Activated T-helper 1 cell treated with anti-CD3 and anti-CD28 coated beads, Interleukin-12 subunit alpha, Interleukin-12 subunit beta, Interleukin-2, Interleukin-4 antibody, amounts not matched to agents 30 ng/mL and 10 ng/mL and 1 ng/mL, durations not matched to agents 14 hours and 24 hours and 36 hours (primary cell): ENCODE data around the gene CRHR2. TPM values are rescaled to one million over a fixed set of nuclear protein-coding genes. Genes with fewer than 3 reads are reported as not detected.

Experiments used
- DNase-seq: peaks from one replicate; pipeline ENCODE4 v3.0.0; 2021; ENCODE audit warnings: low spot score
- H3K27ac Mint-ChIP-seq: one replicate; pipeline ENCODE4 v1.8.0; 2021; ENCODE audit warnings: mild to moderate bottlenecking, mixed read lengths
- H3K27me3 Mint-ChIP-seq: one replicate; pipeline ENCODE4 v1.8.0; 2022; ENCODE audit warnings: mild to moderate bottlenecking, moderate library complexity, mixed read lengths; ENCODE audit not compliant: insufficient read depth
- H3K36me3 Mint-ChIP-seq: one replicate; pipeline ENCODE4 v1.8.0; 2021; ENCODE audit warnings: low read depth, mixed read lengths
- H3K4me1 Mint-ChIP-seq: one replicate; pipeline ENCODE4 v1.8.0; 2021; ENCODE audit warnings: low read depth, mixed read lengths
- H3K4me3 Mint-ChIP-seq: one replicate; pipeline ENCODE4 v1.8.0; 2021; ENCODE audit warnings: mild to moderate bottlenecking, moderate library complexity, mixed read lengths
- H3K9me3 Mint-ChIP-seq: one replicate; pipeline ENCODE4 v1.8.0; 2021; ENCODE audit warnings: mixed read lengths
- intact Hi-C: fragments of 100-400 bp; cut with micrococcal nuclease; formaldehyde crosslinking; loops from one replicate; pipeline ENCODE4 v1.15.1; 2024
- total RNA-seq: library from RNA; stranded (reverse); gene quantifications from 2 replicates; pipeline ENCODE4 v1.2.3, GENCODE V29; 2022

The CRHR2 gene
- total RNA-seq, 1 donor from 2014 or later, result not detected

DNA sequence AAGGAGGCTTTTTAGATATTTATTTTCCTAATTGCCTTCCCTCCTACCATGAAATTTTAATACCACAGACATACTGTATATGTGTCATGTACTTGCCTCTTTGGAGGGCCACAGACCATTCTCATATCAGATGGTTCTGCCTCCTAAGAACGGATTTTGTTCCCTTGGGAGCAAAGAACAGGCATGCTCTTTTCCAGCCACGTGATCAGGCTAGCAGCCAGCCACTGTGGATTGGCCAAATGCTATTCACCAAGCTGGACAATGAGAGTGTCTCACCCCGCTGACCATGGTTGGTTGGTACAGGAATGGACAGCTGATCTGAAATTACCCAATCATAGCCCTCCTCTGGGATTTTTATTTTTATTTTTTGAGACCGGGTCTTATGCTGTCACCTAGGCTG is 21.5 kb upstream of the CRHR2 start:
- Mint-ChIP-seq H3K9me3 (no peaks in the 10 kb centered on the region), H3K27ac (no peak overlapping the region), H3K4me3 (no peak overlapping the region), H3K36me3 (no peaks in the 10 kb centered on the region), H3K4me1 (peaks cover under 1% of the 10 kb centered on the region), H3K27me3 (no peaks in the 10 kb centered on the region)
- intact Hi-C loops, result no loop called here
- DNase-seq, result no peak

DNA sequence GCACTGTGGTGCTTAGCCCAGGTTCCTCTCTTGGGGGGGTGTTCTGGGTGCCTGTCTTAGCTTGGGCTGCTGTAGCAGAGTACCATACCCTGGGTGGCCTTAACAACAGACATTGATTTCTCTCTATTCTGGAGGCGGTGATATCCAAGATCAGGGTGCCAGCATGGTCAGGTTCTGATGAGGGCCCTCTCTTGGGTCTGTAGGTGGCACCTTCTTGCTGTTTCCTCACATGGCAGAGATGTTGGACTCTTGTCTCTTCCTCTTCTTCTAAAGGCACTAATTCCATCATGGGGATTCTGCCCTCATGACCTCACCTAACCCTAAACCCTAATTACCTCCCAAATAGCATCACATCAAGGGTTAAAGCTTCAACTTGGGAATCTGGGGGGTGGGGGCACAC is 19.9 kb upstream of the CRHR2 start:
- no peaks in the 10 kb centered on the region for H3K9me3 Mint-ChIP-seq
- H3K27ac Mint-ChIP-seq, result no peak overlapping the region
- H3K27me3 Mint-ChIP-seq, result no peaks in the 10 kb centered on the region
- no peaks in the 10 kb centered on the region for H3K36me3 Mint-ChIP-seq
- intact Hi-C loops, result loop anchor here (1.0 kb wide), 1 partner anchor 38 kb away; no protein-coding TSS in a partner anchor
- peaks cover 14% of the 10 kb centered on the region for H3K4me1 Mint-ChIP-seq
- peak; percentile 10 for DNase-seq
- H3K4me3 Mint-ChIP-seq, result no peak overlapping the region

DNA sequence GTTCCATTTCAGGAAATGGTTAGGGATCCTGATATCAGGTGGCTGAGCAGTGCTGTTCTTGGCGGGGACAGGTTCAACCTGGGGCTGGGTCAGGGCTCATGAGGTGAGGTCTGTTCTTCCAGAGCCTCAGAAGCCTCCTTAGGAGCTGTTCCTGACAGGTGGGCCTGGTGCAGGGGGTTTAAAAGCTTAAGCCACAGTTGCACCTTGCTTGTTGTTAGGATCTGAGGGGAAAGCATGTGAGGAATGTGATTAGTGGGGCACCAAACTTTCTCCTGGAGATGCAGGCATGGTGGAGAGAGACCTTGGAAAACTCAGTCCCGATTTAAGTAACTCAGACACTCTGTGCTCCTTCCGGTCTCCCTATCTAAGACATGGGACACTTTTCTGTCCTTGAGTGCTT is 18.7 kb upstream of the CRHR2 start:
- Mint-ChIP-seq H3K36me3 (no peaks in the 10 kb centered on the region), H3K27me3 (no peaks in the 10 kb centered on the region), H3K4me1 (peaks cover 16% of the 10 kb centered on the region), H3K9me3 (no peaks in the 10 kb centered on the region), H3K27ac (no peak overlapping the region), H3K4me3 (no peak overlapping the region)
- intact Hi-C loops, result no loop called here
- no peak for DNase-seq

DNA sequence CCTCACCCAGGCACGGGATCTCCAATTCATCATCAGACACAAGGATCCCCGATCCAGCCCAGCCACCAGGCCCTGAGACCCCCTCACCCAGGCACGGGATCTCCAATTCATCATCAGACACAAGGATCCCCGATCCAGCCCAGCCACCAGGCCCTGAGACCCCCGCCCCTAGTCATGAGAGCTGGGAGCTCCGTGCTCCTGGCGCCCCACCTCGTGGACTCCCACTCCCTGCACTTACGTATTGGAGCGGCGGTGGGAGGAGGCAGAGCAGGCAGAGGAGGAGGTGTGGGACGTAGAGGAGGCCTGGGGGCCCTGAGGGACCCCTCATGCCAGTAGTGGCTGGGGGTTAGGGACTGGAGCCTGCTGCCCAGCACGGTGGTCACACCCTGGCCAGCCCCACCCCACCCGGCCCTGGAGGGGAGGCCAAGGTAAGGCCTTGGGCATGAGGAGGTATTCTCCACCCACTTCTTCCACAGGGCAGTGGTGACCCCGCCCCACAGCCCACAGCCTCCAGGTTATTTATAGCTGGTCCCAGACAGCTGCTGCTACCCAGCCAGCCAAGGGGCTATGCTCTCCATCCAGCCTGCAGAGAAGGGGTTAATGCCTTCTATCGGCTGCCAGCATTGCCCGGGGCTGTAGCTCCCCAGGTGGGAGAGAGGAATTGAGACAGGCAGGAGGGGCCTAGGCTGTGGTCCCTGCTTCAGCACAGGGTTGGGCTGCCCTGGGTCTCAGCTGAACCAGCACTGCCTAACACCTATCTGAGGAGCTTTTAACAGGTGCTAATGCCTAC is 17.6 kb upstream of the CRHR2 start:
- Mint-ChIP-seq H3K36me3 (no peaks in the 10 kb centered on the region), H3K27ac (no peak overlapping the region), H3K4me3 (no peak overlapping the region), H3K4me1 (peaks cover 16% of the 10 kb centered on the region), H3K27me3 (peaks cover 1% of the 10 kb centered on the region), H3K9me3 (no peaks in the 10 kb centered on the region)
- no peak for DNase-seq
- intact Hi-C loops, result no loop called here

DNA sequence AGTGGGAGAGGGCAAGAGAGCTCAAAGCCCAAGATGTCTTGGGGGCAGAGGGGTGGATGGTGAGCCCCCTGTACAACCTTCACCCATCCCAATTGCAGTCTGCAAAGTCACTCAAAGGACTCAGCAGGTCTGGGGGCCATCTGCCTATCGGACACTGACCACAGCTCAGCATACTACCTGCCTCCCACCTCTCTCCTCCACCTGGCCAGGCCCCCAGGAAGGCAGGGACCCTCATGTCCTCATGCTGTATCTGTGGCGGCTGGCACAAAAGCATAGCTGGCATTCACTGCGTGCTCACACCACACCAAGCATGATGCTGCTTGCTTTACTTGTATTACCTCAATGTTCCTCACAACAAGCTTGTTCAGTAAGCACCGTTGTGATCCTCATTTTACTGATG is 16.2 kb upstream of the CRHR2 start:
- Mint-ChIP-seq H3K4me3 (peak overlapping the region; percentile 74), H3K27me3 (peaks cover 2% of the 10 kb centered on the region), H3K27ac (no peak overlapping the region), H3K36me3 (no peaks in the 10 kb centered on the region), H3K9me3 (no peaks in the 10 kb centered on the region), H3K4me1 (peaks cover 16% of the 10 kb centered on the region)
- intact Hi-C loops, result no loop called here
- DNase-seq, result no peak

DNA sequence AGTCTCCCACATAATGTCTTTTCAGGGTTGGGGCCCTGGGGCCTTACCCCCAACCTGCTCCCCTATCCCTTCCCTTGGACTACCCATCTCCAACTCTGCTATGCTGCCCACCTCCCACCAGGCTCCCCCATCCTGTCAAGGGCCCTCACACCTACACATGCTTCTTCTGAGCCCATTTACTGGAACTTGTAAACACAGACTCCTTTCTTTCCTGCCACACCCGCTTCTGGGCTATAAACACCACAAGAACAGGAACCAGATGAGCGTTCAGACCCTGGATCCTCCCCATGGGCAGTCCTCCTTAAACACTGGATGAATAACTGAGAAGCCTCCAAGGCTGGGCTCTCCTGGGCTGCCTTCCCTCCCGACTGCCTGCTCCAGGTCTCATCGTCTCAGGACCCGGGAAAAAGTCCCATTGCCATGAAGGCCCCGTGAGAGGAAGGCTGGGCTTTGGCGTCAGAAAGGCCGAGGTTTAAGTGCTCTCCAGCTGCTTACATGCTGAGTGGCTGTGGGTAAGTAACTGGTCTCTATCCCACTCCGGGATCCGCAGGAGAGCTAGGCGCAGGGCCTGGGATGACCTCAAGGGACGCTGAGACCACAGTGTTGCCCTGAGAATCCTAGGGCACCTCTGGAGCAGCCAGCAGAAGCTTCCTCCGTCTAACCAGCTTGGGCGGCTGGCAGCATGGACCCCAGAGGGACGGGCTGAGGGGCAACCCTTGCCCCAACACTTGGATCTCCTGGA is 15.6 kb upstream of the CRHR2 start:
- peak; percentile 8 for DNase-seq
- Mint-ChIP-seq H3K36me3 (no peaks in the 10 kb centered on the region), H3K27me3 (peaks cover 2% of the 10 kb centered on the region), H3K4me3 (peak overlapping the region; percentile 74), H3K4me1 (peaks cover 16% of the 10 kb centered on the region), H3K27ac (peak overlapping the region; percentile 62), H3K9me3 (no peaks in the 10 kb centered on the region)
- intact Hi-C loops, result no loop called here

DNA sequence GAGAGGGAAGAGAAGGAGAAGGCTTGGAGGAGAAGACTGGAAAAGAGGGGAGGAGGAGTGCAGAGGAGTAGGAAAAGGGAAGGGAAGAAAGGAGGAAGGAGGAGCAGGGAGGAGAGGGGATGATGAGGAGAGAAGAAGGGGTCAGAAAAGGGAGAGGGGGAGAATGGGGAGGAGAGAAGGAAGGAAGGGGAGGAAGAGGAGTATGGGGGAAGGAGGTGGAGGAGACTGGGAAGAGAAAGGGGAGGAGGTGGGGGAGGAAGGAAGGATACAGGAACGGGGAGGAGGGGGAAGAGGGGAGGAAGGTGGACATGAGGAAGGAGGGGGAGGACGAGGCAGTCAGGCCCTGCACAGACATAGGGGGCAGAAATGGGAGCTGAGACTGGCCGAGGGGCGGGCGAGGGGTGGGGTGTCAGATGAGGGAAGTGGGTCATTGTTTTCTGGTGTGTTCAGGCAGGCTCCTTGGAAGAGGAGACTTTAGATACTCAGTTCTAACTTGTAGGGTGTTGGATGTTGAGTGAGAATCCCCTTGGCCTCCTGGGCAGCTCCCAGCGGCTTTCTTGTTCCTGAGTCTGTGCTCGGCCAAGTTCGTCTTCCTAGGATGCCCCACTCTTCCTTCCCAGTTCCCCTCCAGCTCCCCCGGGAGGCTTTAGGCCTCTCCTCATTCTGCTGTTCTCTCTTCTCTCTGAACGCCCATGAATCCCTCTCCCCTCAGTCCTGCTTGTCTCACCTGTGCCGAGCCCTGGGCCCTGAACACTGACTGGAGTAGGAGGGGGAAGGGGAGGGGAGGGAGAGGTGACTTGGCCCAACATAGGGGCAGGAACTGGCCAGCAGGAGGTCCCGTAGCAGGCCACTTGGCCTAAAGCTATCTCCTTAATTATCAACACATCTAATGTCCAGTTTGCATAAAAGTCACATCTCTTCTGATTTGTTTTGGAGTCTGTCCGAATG is 12.8 kb upstream of the CRHR2 start:
- H3K27ac Mint-ChIP-seq, result no peak overlapping the region
- peaks cover 4% of the 10 kb centered on the region for H3K27me3 Mint-ChIP-seq
- H3K4me3 Mint-ChIP-seq, result no peak overlapping the region
- intact Hi-C loops, result no loop called here
- H3K36me3 Mint-ChIP-seq, result no peaks in the 10 kb centered on the region
- no peak for DNase-seq
- H3K9me3 Mint-ChIP-seq, result no peaks in the 10 kb centered on the region
- peaks cover 16% of the 10 kb centered on the region for H3K4me1 Mint-ChIP-seq

DNA sequence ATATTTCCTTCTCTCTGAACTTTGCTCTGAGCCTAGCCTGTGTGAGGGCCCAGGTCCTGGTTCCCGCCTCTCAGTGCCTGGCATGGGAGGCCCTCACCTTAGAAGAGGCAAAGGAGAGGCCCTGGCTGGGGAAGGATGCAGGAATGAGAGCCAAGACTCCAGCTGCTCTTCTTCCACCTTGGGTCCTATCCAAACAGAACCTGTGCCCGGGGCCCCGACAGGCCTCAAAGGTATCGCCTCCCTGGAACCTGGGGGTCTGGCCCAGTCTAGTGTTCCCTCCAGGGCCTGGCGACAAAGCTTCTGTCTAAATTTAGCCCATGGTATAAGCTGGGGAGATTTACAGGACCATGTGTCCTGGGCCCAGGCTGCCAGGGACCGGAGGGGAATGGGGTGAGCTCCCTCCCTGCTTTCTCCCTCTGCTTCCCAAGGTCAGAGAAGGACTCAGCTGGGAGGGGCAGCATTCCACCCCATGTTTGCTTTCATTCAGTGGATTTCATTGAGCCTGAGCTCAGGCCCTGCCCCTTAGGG is 12.0 kb upstream of the CRHR2 start:
- no peaks in the 10 kb centered on the region for H3K36me3 Mint-ChIP-seq
- peaks cover 16% of the 10 kb centered on the region for H3K4me1 Mint-ChIP-seq
- intact Hi-C loops, result no loop called here
- no peak overlapping the region for H3K27ac Mint-ChIP-seq
- no peak for DNase-seq
- H3K9me3 Mint-ChIP-seq, result no peaks in the 10 kb centered on the region
- H3K27me3 Mint-ChIP-seq, result peaks cover 6% of the 10 kb centered on the region
- no peak overlapping the region for H3K4me3 Mint-ChIP-seq

DNA sequence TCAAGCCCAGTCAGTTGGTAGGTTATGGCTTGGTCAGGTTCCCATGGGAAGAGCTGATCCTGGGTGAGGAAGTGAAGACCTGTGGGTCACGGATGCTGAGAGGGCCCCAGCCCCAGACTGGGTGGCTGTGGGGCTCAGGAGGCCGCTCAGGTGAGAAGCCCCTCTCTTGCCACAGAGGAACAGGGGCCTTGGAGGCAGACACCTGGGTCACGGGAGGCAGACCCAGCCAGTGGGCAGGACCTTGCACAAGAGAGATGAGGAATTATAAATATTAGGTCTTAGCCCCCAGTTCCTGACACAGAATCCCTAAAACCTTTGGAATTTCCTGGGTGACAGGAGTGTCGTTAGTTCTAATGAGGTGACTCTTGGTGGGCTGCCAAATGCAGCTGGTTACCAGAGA is 10.6 kb upstream of the CRHR2 start:
- no peak for DNase-seq
- H3K4me1 Mint-ChIP-seq, result peaks cover 9% of the 10 kb centered on the region
- intact Hi-C loops, result no loop called here
- H3K4me3 Mint-ChIP-seq, result no peak overlapping the region
- no peaks in the 10 kb centered on the region for H3K36me3 Mint-ChIP-seq
- no peaks in the 10 kb centered on the region for H3K9me3 Mint-ChIP-seq
- H3K27me3 Mint-ChIP-seq, result peaks cover 6% of the 10 kb centered on the region
- H3K27ac Mint-ChIP-seq, result no peak overlapping the region

DNA sequence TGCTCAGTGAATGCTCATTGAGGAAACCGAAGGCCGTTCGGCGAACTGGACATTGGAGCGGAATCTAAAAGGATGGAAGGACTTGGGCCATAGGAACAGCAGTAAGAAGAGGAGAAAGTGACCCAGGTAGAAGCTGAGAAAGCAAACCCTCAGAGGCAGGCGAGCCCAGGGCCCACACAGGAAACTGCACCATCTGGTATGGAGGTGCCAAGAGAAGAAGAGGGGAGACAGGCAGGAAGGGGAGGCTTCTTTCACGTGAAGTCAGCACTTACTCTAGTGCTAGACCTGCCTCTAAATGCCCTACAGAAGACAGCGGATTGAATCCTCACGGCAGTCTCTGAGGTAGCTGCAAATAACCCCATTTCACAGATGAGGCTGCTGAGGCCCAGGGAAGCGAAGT is 10.2 kb upstream of the CRHR2 start:
- no peak overlapping the region for H3K27ac Mint-ChIP-seq
- H3K36me3 Mint-ChIP-seq, result no peaks in the 10 kb centered on the region
- intact Hi-C loops, result no loop called here
- H3K9me3 Mint-ChIP-seq, result no peaks in the 10 kb centered on the region
- no peak for DNase-seq
- peaks cover 9% of the 10 kb centered on the region for H3K4me1 Mint-ChIP-seq
- no peak overlapping the region for H3K4me3 Mint-ChIP-seq
- H3K27me3 Mint-ChIP-seq, result peaks cover 6% of the 10 kb centered on the region

DNA sequence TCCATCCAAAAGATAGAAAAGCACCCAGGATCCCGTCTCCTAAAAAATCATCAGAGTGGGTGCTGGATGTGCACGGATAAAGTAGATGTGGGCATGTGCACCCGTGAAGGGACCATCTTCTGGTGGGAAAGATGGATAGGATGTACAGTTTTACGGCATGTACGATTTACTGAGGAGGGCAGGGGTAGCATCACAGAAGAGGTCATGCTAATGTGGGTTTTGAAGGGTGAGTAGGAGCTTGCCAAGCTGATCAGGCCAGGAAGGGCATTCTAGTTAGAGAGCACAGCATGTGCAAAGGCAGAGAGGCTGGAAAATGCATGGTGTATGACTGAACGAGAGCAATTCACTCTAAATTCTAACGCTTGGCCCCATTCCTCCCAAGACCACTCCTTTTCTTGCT is 7.8 kb upstream of the CRHR2 start:
- H3K4me1 Mint-ChIP-seq, result peaks cover 10% of the 10 kb centered on the region
- H3K27ac Mint-ChIP-seq, result no peak overlapping the region
- H3K9me3 Mint-ChIP-seq, result no peaks in the 10 kb centered on the region
- peaks cover 13% of the 10 kb centered on the region for H3K27me3 Mint-ChIP-seq
- no peaks in the 10 kb centered on the region for H3K36me3 Mint-ChIP-seq
- intact Hi-C loops, result no loop called here
- H3K4me3 Mint-ChIP-seq, result no peak overlapping the region
- DNase-seq, result no peak

DNA sequence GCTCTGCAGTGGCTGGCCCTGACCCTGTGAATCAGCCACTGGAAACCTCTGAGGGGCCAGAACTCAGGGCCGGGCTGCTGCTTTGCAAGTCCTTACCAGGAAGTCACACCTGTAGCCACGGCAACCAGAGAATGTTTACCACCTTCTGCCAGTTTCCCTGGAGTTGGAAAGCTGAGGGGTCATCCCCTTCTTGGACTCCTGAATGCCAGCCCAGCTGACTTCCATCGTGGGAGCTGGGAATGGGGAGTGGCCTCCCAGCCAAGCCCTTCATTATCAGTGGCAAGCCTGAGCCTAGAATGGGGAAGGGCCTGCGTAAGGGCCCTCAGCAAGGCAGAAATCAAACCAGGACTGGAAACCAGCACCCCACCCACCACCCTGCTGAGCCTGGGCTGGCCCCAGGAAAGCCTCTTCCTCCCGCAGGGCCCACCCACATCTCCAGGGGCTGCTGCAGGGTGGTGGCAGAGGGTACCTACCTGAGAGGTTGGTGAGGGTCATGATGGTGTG is 6.5 kb upstream of the CRHR2 start:
- Mint-ChIP-seq H3K36me3 (no peaks in the 10 kb centered on the region), H3K27me3 (peaks cover 19% of the 10 kb centered on the region), H3K27ac (no peak overlapping the region), H3K4me3 (no peak overlapping the region), H3K9me3 (no peaks in the 10 kb centered on the region), H3K4me1 (peaks cover 10% of the 10 kb centered on the region)
- intact Hi-C loops, result no loop called here
- DNase-seq, result no peak
